Natural killer cell (primary cell): ENCODE results near the gene BRD4. TPM values are rescaled to one million over a fixed set of nuclear protein-coding genes. Genes with fewer than 3 reads are reported as not detected.
A peak's percentile ranks its signal among the peaks of the same experiment; 100 is the strongest.

Source experiments
- ATAC-seq, 3 donors: fragments of 150-1000 bp in 2 of 3; fragments of 200-7000 bp in 1 of 3; cut with Tn5 transposase; 1 replicate in 1 of 3; 2 replicates in 2 of 3; pipeline ENCODE4 v1.10.0; 2021; ENCODE audit warnings: mild to moderate bottlenecking in 2 of 3, moderate library complexity in 2 of 3
- DNase-seq, 2 donors: peaks; one replicate each; pipeline versions ENCODE4 v3.0.0 to v3.0.0-alpha.2; 2013 to 2021; ENCODE audit warnings: mixed read lengths in 1 of 2
- H3K27ac ChIP-seq: one replicate; pipeline ENCODE4 v1.5.1; 2013; ENCODE audit warnings: mild to moderate bottlenecking, low read length
- H3K27me3 ChIP-seq: one replicate; pipeline ENCODE4 v1.6.1; 2013; ENCODE audit warnings: low read length; ENCODE audit not compliant: control insufficient read depth, insufficient read depth
- H3K36me3 ChIP-seq: one replicate; pipeline ENCODE4 v1.6.1; 2013; ENCODE audit warnings: low read length; ENCODE audit not compliant: control insufficient read depth, insufficient read depth
- H3K4me1 ChIP-seq: one replicate; pipeline ENCODE4 v1.6.1; 2013; ENCODE audit warnings: low read length; ENCODE audit not compliant: control insufficient read depth, insufficient read depth
- H3K4me3 ChIP-seq: one replicate; pipeline ENCODE4 v1.5.1; 2013; ENCODE audit warnings: low read length
- H3K9me3 ChIP-seq: one replicate; pipeline ENCODE4 v1.6.1; 2013; ENCODE audit warnings: low read length; ENCODE audit not compliant: control insufficient read depth, insufficient read depth
- H3K27ac Mint-ChIP-seq, 2 donors: one replicate each; pipeline ENCODE4 v1.8.0; 2022; ENCODE audit warnings: mild to moderate bottlenecking in 2 of 2, mixed read lengths in 2 of 2, moderate library complexity in 1 of 2
- H3K27me3 Mint-ChIP-seq, 2 donors: one replicate each; pipeline ENCODE4 v1.8.0; 2022; ENCODE audit warnings: low read depth in 2 of 2, mixed read lengths in 2 of 2
- H3K36me3 Mint-ChIP-seq: one replicate; pipeline ENCODE4 v1.8.0; 2022; ENCODE audit warnings: mixed read lengths
- H3K4me1 Mint-ChIP-seq, 2 donors: one replicate each; pipeline ENCODE4 v1.8.0; 2022; ENCODE audit warnings: mixed read lengths in 2 of 2
- H3K4me3 Mint-ChIP-seq: one replicate; pipeline ENCODE4 v1.8.0; 2022; ENCODE audit warnings: mild to moderate bottlenecking, moderate library complexity, mixed read lengths
- H3K9me3 Mint-ChIP-seq, 2 donors: one replicate each; pipeline ENCODE4 v1.8.0; 2022; ENCODE audit warnings: mixed read lengths in 2 of 2
- CTCF ChIP-seq: fragments of 200-600 bp; IDR thresholded peaks from one replicate; pipeline ENCODE4 v1.8.0; 2022; ENCODE audit warnings: antibody characterized with exemption
- WGBS: methylation state at CpG from one replicate; pipeline ENCODE4 v1.1.7; 2013; ENCODE audit warnings: missing lambda C conversion rate; ENCODE audit not compliant: insufficient coverage; 5-methylcytosine and 5-hydroxymethylcytosine counted together
- intact Hi-C: fragments of 100-400 bp; cut with micrococcal nuclease; formaldehyde crosslinking; loops from one replicate; pipeline ENCODE4 v1.14.2; 2022
- total RNA-seq, 4 donors: library from RNA; stranded (reverse); fragments of 120-200 nt in 1 of 4; gene quantifications; one replicate each; pipeline versions ENCODE4 v1.2.3 to v1.2.4, GENCODE V29; 2013 to 2022

Gene BRD4
- total RNA-seq, 3 donors from 2014 or later (not counting 1 experiment from before 2014, with no cell fraction given), result 91.9 to 116 (median 98.3) TPM

GRCh38 chr19:15294561-15294990 is 37.8 kb downstream of the BRD4 start:
- no peak for TF ChIP-seq CTCF
- H3K9me3 ChIP-seq, result no peaks in the 10 kb centered on the region
- no peaks in the 10 kb centered on the region for H3K27me3 ChIP-seq
- intact Hi-C loops, result loop anchor here (5.0 kb wide), 2 partner anchors 33 to 83 kb away; partner anchors contain the start of gene AKAP8
- H3K27ac ChIP-seq, result no peak overlapping the region
- Mint-ChIP-seq H3K36me3 (no peaks in the 10 kb centered on the region), H3K4me3 (no peak overlapping the region), H3K4me1 (peaks cover 94 to 98% of the 10 kb centered on the region in 2 donors), H3K27ac (peak overlapping the region; percentile 82 to 86), H3K27me3 (no peaks in the 10 kb centered on the region), H3K9me3 (no peaks in the 10 kb centered on the region)
- DNase-seq (no peak), ATAC-seq (no peak)
- WGBS, result 86% methylated on average over 5 of the region's 5 CpGs
- peaks cover 72% of the 10 kb centered on the region for H3K4me1 ChIP-seq
- no peak overlapping the region for H3K4me3 ChIP-seq
- H3K36me3 ChIP-seq, result peaks cover 2% of the 10 kb centered on the region

GRCh38 chr19:15293781-15294491 is 38.4 kb downstream of the BRD4 start:
- Histone ChIP-seq H3K4me3 (no peak overlapping the region), H3K9me3 (no peaks in the 10 kb centered on the region), H3K36me3 (peaks cover 2% of the 10 kb centered on the region), H3K4me1 (peaks cover 74% of the 10 kb centered on the region), H3K27me3 (no peaks in the 10 kb centered on the region), H3K27ac (no peak overlapping the region)
- H3K36me3 Mint-ChIP-seq, result no peaks in the 10 kb centered on the region
- intact Hi-C loops, result loop anchor here (5.0 kb wide), 2 partner anchors 33 to 83 kb away; partner anchors contain the start of gene AKAP8
- no peak for DNase-seq
- no peaks in the 10 kb centered on the region for H3K27me3 Mint-ChIP-seq
- ATAC-seq, result no peak
- 77% methylated on average over 9 of the region's 10 CpGs for WGBS
- TF ChIP-seq CTCF, result no peak
- H3K27ac Mint-ChIP-seq, result peak overlapping the region; percentile 82 to 86
- H3K4me1 Mint-ChIP-seq, result peaks cover 93 to 98% of the 10 kb centered on the region in 2 donors
- H3K4me3 Mint-ChIP-seq, result peak overlapping the region; percentile 71
- no peaks in the 10 kb centered on the region for H3K9me3 Mint-ChIP-seq

GRCh38 chr19:15292847-15293582 is 39.3 kb downstream of the BRD4 start:
- 20% methylated on average over 11 of the region's 11 CpGs for WGBS
- no peaks in the 10 kb centered on the region for H3K9me3 Mint-ChIP-seq
- Histone ChIP-seq H3K36me3 (peaks cover 2% of the 10 kb centered on the region), H3K4me1 (peaks cover 74% of the 10 kb centered on the region), H3K27me3 (no peaks in the 10 kb centered on the region), H3K4me3 (no peak overlapping the region), H3K9me3 (no peaks in the 10 kb centered on the region), H3K27ac (peak overlapping the region; percentile 41)
- intact Hi-C loops, result loop anchor here (5.0 kb wide), 2 partner anchors 34 to 84 kb away; partner anchors contain the start of gene AKAP8
- DNase-seq (peak in 1 of 2 donors; percentile 44), ATAC-seq (peak; percentile 28 to 44 (median 34))
- no peaks in the 10 kb centered on the region for H3K36me3 Mint-ChIP-seq
- H3K4me1 Mint-ChIP-seq, result peaks cover 93 to 98% of the 10 kb centered on the region in 2 donors
- no peak for TF ChIP-seq CTCF
- H3K4me3 Mint-ChIP-seq, result peak overlapping the region; percentile 71
- no peaks in the 10 kb centered on the region for H3K27me3 Mint-ChIP-seq
- peak overlapping the region; percentile 82 to 86 for H3K27ac Mint-ChIP-seq
